Measurements from ENCODE around the gene ACTR1A.

DNA sequence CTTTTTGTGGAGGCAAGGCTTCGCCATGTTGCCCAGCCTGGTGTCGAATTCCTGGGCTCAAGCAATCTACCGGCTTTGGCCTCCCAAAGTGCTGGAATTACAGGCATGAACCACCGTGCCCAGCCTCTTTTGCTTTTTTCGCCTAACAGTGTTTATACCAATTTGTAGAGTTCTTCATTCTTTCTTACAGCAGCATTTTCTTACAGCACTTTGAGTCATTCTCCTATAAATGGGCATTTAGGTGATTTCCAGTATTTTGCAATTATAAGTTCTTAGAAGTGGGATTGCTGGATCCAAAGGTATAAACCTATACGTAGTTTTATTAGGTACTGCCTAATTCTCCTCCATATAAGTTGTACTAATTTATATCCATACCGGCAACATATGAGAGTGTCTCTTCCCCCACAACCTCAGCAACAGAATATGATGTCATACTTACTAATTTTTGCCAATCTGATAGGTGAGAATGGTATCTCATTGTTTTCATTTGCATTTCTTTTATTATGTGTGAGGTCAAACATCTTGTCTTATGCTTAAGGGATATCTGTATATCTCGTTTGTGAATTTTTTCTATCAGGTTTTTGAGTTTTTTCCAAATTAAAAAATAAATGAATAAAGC is 40.4 kb upstream of the ACTR1A start:
- no peak for TF ChIP-seq ZNF274 (IDR thresholded peaks at IDR 0.05; ENCODE audit: borderline replicate concordance, low read depth, low read length)
- TF ChIP-seq YY1 (IDR thresholded peaks at IDR 0.05; ENCODE audit: borderline replicate concordance in 1 of 3, control insufficient read depth in 1 of 3, extremely low read depth in 1 of 3, insufficient read depth in 3 of 3, insufficient read length in 1 of 3, insufficient replicate concordance in 2 of 3, low read depth in 1 of 3, low read length in 2 of 3) = no peak
- no peak for TF ChIP-seq ZNF592 (IDR thresholded peaks at IDR 0.05)
- TF ChIP-seq ATF3 (IDR thresholded peaks at IDR 0.05) = peak; percentile 32; the same call in 1 of the 2 replicates
- TF ChIP-seq ATF3 (CRISPR knock-in tag; conservative IDR thresholded peaks at IDR 0.05) = no peak
- TF ChIP-seq SMARCA5 (IDR thresholded peaks at IDR 0.05) = no peak
- TF ChIP-seq, protein P1, sequence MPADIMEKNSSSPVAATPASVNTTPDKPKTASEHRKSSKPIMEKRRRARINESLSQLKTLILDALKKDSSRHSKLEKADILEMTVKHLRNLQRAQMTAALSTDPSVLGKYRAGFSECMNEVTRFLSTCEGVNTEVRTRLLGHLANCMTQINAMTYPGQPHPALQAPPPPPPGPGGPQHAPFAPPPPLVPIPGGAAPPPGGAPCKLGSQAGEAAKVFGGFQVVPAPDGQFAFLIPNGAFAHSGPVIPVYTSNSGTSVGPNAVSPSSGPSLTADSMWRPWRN (IDR thresholded peaks at IDR 0.05; ENCODE audit: low read depth) = no peak
- TF ChIP-seq RBM39 (optimal IDR thresholded peaks at IDR 0.05; ENCODE audit: low read depth, low read length) = no peak
- no peak for TF ChIP-seq ILK (tag; IDR thresholded peaks at IDR 0.05; ENCODE audit: borderline replicate concordance, low read depth)
- TF ChIP-seq PCBP2 (IDR thresholded peaks at IDR 0.05; ENCODE audit: low read depth, low read length, poor library complexity, severe bottlenecking) = no peak
- TF ChIP-seq ZNF407 (IDR thresholded peaks at IDR 0.05; ENCODE audit: low read depth) = no peak
- no peak for TF ChIP-seq TAF1 (IDR thresholded peaks at IDR 0.05; ENCODE audit: control insufficient read depth, extremely low read depth, insufficient read depth, low read length, severe bottlenecking)
- no peak for TF ChIP-seq ZNF75A (CRISPR knock-in tag; IDR thresholded peaks at IDR 0.05)
- TF ChIP-seq GABPA (tag; conservative IDR thresholded peaks at IDR 0.05; ENCODE audit: low read depth) = no peak
- TF ChIP-seq ARID2 (IDR thresholded peaks at IDR 0.05) = no peak
